T47D (cell line): ENCODE data around the gene XYLT2.

ENCODE experiments used
- DNase-seq, 2 experiments: peaks; one replicate each; pipeline versions ENCODE4 v3.0.0 to v3.0.0-alpha.2; 2011 to 2012; ENCODE audit warnings: low read depth in 1 of 2, low spot score in 1 of 2
- JUND ChIP-seq: IDR thresholded peaks from 2 replicates; pipeline ENCODE4 v1.6.1; 2012; ENCODE audit warnings: low read depth
- in situ Hi-C: cut with HindIII; loops from 2 replicates; pipeline ENCODE4 v1.10.0; 2016; ENCODE audit warnings: low sequenced_read_pairs, low pct_unique_long_range_greater_than_20kb

XYLT2 gene

DNA sequence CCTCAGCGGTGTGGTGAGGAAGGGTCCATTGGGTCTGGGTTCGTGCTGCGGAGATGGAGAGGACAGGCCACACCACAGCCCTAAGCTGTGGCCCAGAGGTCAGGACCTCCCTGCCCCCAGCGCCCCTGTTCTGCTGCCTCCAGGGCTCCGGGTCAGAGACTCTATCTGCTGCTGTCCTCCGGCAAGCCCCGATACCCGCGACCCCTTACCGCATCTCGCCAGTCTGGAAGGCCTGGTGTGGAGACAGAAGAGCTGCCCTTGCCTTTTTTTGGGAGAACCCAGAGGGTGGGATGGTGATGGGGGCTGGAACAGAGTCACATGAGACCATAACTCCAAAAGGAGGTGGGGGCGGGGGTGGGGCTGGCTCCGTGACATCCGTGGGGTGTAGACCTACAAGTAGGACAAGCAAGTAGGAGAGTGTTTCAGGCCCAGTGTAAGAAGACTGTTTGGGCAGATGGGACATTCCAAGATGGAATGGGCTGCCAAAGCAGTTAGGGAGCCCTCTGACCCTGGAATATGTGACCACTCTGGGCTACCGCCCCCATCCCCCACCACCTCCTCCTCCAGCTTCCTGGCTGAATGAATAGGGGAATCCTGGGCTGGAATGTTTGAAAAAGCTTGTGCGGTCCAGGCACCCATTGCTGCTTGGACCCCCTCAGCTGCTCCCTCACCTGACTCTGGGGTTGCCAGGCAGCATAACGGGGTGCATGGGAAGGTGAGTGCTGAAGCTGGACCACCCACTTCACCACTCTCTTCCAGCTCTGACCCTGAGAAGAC, 1.4 kb downstream of the XYLT2 start:
- in situ Hi-C loops = no loop called here
- no peak for DNase-seq

GRCh38 chr17:50347894-50348291, 2.0 kb downstream of the XYLT2 start:
- in situ Hi-C loops = no loop called here
- no peak for DNase-seq
- no peak for TF ChIP-seq JUND

More for the DNA sequence above, 1.4 kb downstream of the XYLT2 start:
- TF ChIP-seq JUND = no peak

- DNase-seq = no peak
- in situ Hi-C loops = no loop called here
- no peak for TF ChIP-seq JUND
Observed at GRCh38 chr17:50348522-50349242, 2.8 kb downstream of the XYLT2 start.

DNA sequence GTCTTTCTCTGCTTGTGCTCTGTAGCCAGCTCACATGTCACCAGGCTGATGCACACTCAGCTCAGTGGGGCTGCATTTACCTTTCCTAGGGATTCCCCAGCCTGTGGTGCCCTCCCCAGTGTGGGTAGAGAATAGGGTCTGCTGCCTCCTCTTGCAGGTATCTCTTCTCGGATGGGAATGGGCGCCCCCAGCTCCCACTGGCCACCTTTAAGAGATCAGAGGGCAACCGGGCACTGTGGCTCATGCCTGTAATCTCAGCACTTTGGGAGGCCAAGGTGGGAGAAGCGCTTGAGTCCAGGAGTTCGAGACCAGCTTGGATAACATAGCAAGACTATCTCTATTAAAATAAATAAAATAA, 3.3 kb downstream of the XYLT2 start:
- in situ Hi-C loops = no loop called here
- no peak for DNase-seq
- no peak for TF ChIP-seq JUND

DNA sequence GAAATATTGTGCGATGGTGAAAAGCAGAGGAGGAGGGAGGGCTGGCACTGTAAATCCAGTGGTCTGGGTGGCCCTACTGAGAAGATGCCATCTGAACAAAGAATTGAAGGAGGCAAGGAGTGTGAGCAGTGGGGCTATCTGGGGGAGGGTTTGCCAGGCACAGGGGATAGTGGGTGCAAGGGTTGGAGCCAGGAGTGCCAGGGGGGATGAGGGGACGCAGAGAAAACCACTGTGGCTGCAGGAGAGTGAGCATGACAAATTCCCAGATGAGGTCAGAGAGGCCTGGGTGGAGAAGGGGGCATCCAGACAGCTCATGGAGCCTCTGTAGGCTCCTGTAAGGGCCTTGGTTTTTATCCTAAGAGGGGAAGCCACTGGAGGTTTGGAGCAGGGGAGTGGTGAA, 4.8 kb downstream of the XYLT2 start:
- no peak for TF ChIP-seq JUND
- in situ Hi-C loops = no loop called here
- no peak for DNase-seq

GRCh38 chr17:50352072-50352692, 6.3 kb downstream of the XYLT2 start:
- DNase-seq = peak in 1 of 2 experiments; percentile 48
- in situ Hi-C loops = no loop called here
- no peak for TF ChIP-seq JUND

DNA sequence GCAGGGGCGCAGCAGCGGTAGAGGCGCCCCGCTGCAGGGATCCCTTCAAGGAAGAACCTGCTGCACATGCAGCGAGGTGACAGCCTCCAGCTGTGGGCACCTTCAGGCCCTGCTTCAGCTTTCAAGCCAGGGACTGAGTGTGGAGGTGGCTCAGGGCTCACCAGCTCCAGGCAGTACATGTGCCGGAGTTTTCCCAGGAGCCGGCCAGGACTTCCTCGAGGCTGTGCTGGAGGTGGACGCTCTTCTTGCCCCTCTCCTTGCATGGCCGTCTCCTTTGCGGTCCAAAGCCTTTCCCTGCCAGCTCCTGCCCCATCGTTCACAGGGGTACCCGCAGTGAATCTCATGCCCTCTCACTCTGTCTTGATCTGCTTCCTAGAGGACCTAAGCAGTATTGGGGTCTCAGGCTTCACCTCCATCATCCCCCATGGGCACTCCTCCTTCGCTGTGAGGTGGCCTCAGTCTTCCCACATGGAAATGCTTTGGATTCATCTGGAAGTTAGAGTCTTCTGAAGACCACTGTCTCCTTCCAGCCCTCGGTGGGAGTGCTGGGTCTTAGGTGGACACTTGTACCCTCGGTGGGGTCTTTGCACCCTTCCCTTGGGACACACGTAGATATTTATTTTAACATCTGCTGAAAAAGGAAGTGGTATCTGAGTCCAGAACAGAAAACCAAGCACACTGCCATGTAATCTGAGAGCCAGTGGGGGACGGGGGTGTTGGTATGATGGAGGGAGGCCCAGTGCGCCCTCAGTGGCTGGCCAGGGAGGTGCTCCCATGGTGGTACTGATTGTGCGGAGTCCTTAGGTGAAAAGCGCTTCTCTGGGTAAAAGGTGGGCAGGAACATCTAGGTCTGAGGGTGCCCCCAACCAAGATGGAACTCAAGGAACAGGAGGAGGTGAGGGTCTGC, 7.0 kb downstream of the XYLT2 start:
- in situ Hi-C loops = no loop called here
- DNase-seq = no peak

GRCh38 chr17:50353600-50354195, 7.8 kb downstream of the XYLT2 start:
- in situ Hi-C loops = no loop called here
- no peak for TF ChIP-seq JUND

More for the DNA sequence above, 7.0 kb downstream of the XYLT2 start:
- no peak for TF ChIP-seq JUND

DNA sequence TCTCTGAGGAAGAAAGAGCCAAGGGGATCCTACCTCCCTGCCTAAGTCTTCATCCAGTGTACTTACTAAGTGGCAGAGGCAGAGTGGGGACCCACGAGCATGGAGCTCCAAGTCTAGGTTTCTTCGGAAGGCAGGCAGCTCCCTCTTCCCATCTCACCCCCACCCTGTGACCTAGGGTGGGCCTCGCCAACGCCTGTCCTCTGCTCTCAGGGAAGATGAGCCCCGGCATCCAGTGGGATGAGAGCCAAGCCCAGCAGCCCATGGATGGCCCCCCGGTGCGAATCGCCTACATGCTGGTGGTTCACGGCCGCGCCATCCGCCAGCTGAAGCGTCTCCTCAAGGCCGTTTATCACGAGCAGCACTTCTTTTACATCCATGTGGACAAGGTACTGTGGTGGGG, 8.3 kb downstream of the XYLT2 start:
- DNase-seq = no peak
- in situ Hi-C loops = no loop called here
- no peak for TF ChIP-seq JUND

More at GRCh38 chr17:50353600-50354195, 7.8 kb downstream of the XYLT2 start:
- no peak for DNase-seq

DNA sequence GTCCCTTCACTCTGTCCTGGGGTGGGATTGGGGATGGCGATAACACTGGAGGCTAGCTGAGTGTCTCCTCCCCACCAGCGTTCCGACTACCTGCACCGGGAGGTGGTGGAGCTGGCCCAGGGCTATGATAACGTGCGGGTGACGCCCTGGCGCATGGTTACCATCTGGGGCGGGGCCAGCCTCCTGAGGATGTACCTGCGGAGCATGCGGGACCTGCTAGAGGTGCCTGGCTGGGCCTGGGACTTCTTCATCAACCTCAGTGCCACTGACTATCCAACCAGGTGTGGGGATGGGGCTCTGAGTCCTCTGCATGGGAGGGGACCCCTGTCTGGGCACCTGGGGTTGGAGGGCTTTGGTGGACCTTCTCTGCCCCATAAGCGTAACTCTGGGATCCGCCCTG, 8.8 kb downstream of the XYLT2 start:
- in situ Hi-C loops = no loop called here
- TF ChIP-seq JUND = no peak
- no peak for DNase-seq

- TF ChIP-seq JUND = no peak
- in situ Hi-C loops = no loop called here
- DNase-seq = no peak
Observed at GRCh38 chr17:50355336-50355700, 9.4 kb downstream of the XYLT2 start.

DNA sequence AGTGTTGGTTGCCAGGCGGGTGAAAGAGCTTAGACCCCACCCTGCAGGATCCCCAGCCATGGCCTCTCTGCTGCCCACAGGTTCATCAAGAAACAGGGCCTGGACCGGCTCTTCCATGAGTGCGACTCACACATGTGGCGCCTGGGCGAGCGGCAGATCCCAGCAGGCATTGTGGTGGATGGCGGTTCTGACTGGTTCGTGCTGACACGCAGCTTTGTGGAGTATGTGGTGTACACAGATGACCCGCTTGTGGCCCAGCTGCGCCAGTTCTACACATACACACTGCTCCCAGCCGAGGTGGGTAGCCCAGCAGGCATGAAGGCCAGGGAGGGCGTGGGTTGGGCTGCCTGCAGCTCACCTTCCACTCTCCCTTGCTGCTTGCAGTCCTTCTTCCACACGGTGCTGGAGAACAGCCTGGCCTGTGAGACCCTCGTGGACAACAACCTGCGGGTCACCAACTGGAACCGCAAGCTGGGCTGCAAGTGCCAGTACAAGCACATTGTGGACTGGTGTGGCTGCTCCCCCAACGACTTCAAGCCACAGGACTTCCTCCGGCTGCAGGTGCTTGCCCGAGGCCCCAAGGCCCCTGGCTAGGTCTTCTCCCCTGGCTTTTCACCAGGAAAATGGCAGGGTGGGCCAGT, 9.9 kb downstream of the XYLT2 start:
- in situ Hi-C loops = no loop called here
- no peak for TF ChIP-seq JUND

More for the DNA sequence above, 9.9 kb downstream of the XYLT2 start:
- DNase-seq = no peak
